Coronary artery (tissue), 2 donors: ENCODE results near the gene ZW10.
"Not testable (repeated sequence)": the region's sequence is repeated elsewhere in the genome, so short reads cannot be mapped to it uniquely, and the experiment has no call there.

Experiments
- DNase-seq: peaks from one replicate; pipeline ENCODE4 v3.0.0-alpha.2; 2017; ENCODE audit warnings: low spot score
- H3K27ac ChIP-seq, 2 donors: fragments of 200-600 bp; sonication (generic); one replicate each; pipeline ENCODE4 v1.5.1; 2016 to 2019
- H3K4me3 ChIP-seq: fragments of 200-600 bp; sonication (generic); 2 replicates; pipeline ENCODE4 v1.5.1; 2016; ENCODE audit warnings: mild to moderate bottlenecking, moderate library complexity
- TF ChIP-seq, protein P1 (sequence below): fragments of 200-600 bp; sonication (generic); IDR thresholded peaks from one replicate; pipeline ENCODE4 v1.5.1; 2019; ENCODE audit warnings: antibody characterized with exemption

ZW10 gene

DNA sequence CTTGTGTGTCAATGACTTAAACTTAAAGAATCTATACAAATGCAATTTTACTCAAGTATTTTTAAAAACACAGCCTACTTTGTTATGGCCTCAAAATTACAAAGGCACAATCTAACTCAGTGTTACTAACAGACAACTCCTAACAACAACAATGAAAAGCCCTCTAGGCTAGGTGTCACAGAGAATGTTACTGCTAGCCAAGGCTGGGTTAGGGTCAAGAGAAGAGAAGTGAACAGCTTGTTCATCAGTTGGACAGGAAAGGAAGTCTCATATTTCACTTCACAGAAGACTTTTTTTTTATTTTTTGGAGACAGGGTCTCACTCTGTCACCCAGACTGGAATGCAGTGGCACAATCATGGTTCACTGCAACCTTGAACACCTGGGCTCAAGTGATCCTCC lies 32.1 kb upstream of the ZW10 start:
- Histone ChIP-seq H3K27ac (no peak overlapping the region), H3K4me3 (no peak overlapping the region)
- TF ChIP-seq, protein P1, sequence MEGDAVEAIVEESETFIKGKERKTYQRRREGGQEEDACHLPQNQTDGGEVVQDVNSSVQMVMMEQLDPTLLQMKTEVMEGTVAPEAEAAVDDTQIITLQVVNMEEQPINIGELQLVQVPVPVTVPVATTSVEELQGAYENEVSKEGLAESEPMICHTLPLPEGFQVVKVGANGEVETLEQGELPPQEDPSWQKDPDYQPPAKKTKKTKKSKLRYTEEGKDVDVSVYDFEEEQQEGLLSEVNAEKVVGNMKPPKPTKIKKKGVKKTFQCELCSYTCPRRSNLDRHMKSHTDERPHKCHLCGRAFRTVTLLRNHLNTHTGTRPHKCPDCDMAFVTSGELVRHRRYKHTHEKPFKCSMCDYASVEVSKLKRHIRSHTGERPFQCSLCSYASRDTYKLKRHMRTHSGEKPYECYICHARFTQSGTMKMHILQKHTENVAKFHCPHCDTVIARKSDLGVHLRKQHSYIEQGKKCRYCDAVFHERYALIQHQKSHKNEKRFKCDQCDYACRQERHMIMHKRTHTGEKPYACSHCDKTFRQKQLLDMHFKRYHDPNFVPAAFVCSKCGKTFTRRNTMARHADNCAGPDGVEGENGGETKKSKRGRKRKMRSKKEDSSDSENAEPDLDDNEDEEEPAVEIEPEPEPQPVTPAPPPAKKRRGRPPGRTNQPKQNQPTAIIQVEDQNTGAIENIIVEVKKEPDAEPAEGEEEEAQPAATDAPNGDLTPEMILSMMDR, result no peak
- DNase-seq, result no peak

DNA sequence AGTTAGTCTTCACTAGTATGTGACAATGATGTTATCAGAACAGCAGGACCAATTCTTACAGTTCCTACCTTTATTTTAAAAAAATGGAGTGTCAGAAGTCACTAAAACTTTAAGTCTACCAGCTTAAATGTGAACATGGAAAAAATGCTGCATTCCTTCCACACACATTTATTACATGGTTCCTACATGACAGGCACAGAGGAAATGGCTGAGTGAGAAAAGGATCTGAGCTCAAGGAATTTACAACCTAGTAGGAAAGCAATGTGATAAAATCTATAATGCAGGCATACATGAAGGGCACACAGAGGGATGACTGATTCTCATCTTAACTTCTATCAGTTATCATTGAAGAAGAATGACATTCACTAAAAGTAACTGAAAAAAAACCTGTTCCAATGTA lies 29.1 kb upstream of the ZW10 start:
- TF ChIP-seq, protein P1, result no peak
- Histone ChIP-seq H3K4me3 (no peak overlapping the region), H3K27ac (no peak overlapping the region)
- DNase-seq, result no peak

DNA sequence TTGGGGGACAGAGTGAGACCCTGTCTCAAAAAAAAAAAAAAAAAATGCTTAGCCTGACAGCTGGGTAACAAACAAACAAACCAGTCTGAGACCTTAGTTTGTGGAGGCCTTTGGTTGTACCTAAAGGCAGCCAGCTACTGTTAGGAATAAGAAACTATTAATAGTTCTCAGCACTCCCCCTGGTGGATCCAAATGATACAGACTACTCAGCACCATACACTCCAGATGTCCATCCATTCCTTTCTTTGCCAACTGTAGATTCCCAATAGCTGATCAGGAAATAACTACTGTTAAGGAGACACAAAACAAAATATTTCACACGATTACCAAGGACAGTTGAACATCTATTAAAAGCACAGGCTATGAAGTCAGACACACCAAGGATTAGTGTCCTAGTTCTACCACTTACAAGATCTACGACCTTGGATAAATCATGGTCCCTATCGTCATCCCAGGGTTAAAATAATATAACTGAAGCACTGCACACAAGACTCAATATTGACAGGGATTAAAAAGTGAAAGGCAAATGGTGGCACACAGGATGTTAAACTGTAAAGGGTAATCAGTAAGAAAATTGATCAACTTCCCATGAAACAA lies 23.3 kb upstream of the ZW10 start:
- DNase-seq, result no peak
- TF ChIP-seq, protein P1, result peak; percentile 53
- Histone ChIP-seq H3K27ac (no peak overlapping the region), H3K4me3 (no peak overlapping the region)

DNA sequence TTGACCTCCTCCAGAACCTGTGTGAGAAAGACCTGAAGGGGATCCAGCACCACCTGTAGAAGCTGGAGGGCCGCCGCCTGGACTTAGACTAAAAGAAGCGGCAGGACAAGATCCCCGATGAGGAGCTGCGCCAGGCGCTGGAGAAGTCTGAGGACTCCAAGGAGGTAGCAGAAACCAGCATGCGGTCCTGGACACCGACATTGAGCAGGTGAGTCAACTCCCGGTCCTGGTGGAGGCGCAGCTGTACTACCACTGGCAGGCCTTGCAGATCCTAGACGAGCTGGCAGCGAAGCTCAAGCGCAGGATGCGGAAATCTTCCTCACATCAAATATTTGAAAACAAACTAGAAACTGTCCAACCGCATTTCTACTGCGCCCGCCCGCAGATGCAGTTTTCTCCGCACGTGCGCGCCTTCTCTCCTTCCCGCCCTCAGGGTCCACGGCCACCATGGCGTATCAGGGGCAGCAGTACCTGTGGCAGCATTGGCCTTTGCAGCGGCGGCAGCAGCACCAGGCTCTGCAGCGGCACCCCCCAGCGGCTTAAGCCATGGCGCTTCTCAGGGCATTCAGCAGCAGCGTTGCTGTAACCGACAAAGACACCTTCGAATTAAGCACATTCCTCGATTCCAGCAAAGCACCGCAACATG lies 16.3 kb upstream of the ZW10 start:
- TF ChIP-seq, protein P1, result no peak
- H3K27ac ChIP-seq, result no peak overlapping the region
- DNase-seq, result no peak
- no peak overlapping the region for H3K4me3 ChIP-seq

DNA sequence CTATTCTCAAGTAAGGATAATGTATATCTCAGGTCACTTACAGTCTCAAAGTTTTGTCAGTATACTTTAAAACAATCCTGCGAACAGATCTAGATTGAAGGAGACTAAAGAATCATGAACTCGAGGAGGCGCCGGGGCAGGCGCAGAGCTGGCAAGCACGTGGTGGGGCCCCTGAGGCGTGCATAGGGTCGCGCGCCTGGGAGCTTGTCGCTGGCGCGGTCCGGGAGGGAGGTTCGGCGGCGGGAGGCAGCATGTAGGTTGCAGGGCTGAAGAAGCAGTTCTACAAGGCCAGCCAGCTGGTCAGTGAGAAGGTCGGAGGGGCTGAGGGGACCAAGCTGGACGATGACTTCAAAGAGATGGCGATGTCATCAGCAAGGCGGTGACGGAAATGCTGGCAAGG lies 15.5 kb upstream of the ZW10 start:
- H3K4me3 ChIP-seq, DNase-seq, H3K27ac ChIP-seq: not testable (repeated sequence)

DNA sequence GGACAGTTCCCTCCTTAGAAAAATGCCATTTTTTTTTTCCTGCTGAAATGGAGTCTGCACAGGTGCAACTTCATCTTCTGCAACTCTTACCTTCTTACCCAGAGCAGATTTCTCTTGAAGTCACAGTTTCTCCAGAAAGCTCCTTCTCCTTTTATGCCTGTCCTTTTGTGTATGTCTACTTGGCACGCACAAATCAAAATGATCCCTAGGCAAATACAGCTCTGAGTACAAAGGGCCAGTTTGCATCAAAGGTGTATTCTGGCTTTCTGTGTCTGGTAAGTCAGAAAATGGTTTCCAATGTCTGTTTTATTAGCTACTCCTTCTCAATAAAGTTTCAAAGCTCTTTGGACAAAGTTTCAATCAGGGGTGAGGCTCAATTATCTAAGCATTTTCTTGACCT lies 8.6 kb upstream of the ZW10 start:
- DNase-seq, result no peak
- H3K27ac ChIP-seq, result no peak overlapping the region

DNA sequence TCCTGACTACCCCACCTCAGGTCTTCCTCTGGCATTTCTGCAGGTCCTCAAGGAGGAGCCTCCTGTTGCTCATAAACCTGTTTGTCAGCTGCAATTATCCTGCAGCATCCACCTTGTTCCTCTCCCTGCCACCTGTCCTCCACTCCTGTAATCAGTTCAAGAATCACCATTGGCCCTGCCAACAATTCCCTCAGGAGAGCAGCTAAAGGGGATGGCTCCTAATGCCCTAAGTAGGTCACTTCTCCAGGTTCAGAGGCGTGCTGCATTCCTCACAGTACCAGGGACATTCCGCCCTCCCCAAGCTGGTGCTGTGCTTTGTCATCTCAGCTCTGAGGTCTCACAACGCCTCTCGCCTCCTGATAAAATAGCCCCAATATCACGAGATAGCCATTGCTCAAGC lies 8.2 kb upstream of the ZW10 start:
- TF ChIP-seq, protein P1, result no peak
- DNase-seq, result no peak
- Histone ChIP-seq H3K27ac (no peak overlapping the region), H3K4me3 (no peak overlapping the region)

More for the DNA sequence above, 8.6 kb upstream of the ZW10 start:
- TF ChIP-seq, protein P1, result no peak
- no peak overlapping the region for H3K4me3 ChIP-seq
